H1 (cell line): ENCODE data around the gene LTF. TPM values are rescaled to one million over a fixed set of nuclear protein-coding genes. Genes with fewer than 3 reads are reported as not detected.

Experiments
- CHD2 ChIP-seq: IDR thresholded peaks from 2 replicates; pipeline ENCODE4 v1.6.1; 2012; ENCODE audit warnings: low read length, improper control_type of control experiment
- CTCF ChIP-seq, 3 experiments: IDR thresholded peaks; 1 replicate in 2 of 3; 2 replicates in 1 of 3; pipeline versions ENCODE4 v1.5.1 to v1.6.1; 2011; ENCODE audit warnings: low read length in 3 of 3, mild to moderate bottlenecking in 3 of 3, inconsistent platforms in 2 of 3, low read depth in 1 of 3, moderate library complexity in 1 of 3; ENCODE audit not compliant: insufficient read depth in 1 of 3; ENCODE audit errors: control extremely low read depth in 1 of 3
- GABPA ChIP-seq: IDR thresholded peaks from 2 replicates; pipeline ENCODE4 v1.6.1; 2011; ENCODE audit warnings: mild to moderate bottlenecking, low read length, moderate library complexity, borderline replicate concordance; ENCODE audit not compliant: insufficient read depth
- POU5F1 ChIP-seq: IDR thresholded peaks from 2 replicates; pipeline ENCODE4 v1.6.1; 2011; ENCODE audit warnings: low read depth, mild to moderate bottlenecking, low read length, moderate library complexity
- polyA plus RNA-seq, 7 experiments: library from polyadenylated mRNA; depleted of rRNA in 3 of 7; stranded (reverse) in 5 of 7; unstranded in 2 of 7; fragments of >200 nt in 5 of 7; fragments of 200-250 nt in 2 of 7; gene quantifications; 1 replicate in 5 of 7; 2 replicates in 1 of 7; 4 replicates in 1 of 7; pipeline versions ENCODE4 v1.2.1 to v1.2.3, GENCODE V29; 2011 to 2013; ENCODE audit warnings: missing spikeins in 2 of 7, mixed read lengths in 2 of 7
- total RNA-seq: library from RNA; stranded (reverse); fragmentation: NEBNext Ultra II Directional; extraction: Animal tissue kit (Norgen Biotek cat#: 25700); gene quantifications from 2 replicates; pipeline ENCODE4 v1.2.1, GENCODE V29; 2021

The LTF gene
- total and polyA plus RNA-seq, 2 of the 8 experiments (the other 6 are each of a cell fraction or from before 2014, with no cell fraction given) = 0.23 to 0.99 TPM

- TF ChIP-seq CTCF (IDR thresholded peaks at IDR 0.05; ENCODE audit: control extremely low read depth in 1 of 3, insufficient read depth in 1 of 3, low read depth in 1 of 3, low read length in 3 of 3) (no peak), GABPA (no peak), POU5F1 (no peak), CHD2 (no peak)
Measured at GRCh38 chr3:46454606-46455005, 10.1 kb downstream of the LTF start (continued).
